HG02938 (cell line): ENCODE measurements around the gene USP37.

Source experiments
- ATAC-seq: cut with Tn5 transposase; IDR thresholded peaks from one replicate; pipeline ENCODE4 v1.9.1; 2021; ENCODE audit warnings: mild to moderate bottlenecking, moderate library complexity; ENCODE audit not compliant: unreplicated experiment

The USP37 gene

DNA sequence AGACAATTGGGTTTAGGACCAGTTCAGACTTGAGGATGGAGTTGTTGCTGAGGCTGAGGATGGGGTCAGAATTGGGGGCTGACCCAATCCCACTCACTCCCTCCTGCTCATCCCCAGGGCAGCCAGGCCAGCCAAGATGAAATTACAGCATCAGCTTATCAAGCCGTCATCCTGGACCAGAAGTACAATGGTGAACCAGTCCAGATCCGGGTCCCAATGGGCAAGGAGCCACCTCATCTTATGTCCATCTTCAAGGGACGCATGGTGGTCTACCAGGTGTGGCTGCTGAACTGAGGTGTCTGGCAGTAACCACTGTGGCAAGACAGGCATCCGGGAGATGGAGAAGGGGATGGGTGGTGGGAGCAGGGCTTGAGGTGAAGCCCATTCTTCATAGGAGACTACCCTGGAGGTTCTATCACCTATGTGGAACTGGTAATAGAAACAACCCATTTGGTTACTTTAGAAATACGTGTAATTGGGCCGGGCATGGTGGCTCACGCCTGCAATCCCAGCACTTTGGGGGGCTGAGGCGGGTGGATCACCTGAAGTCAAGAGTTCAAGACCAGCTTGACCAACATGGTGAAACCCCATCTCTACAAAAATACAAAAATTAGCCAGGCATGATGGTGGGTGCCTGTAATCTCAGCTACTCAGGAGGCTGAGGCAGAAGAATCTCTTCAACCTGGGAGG, 135.3 kb downstream of the USP37 start:
- no peak for ATAC-seq

DNA sequence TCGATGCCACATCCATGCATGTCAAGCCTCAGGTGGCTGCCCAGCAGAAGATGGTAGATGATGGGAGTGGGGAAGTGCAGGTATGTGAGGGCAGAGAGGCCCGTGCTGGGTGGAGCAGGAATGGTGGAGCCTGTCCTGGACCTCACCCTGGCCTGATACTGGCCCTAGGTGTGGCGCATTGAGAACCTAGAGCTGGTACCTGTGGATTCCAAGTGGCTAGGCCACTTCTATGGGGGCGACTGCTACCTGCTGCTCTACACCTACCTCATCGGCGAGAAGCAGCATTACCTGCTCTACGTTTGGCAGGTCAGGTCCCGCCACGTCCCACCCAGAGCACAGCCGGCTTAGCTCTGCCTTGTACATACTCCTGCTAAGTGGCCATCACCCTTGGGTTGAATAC, 136.3 kb downstream of the USP37 start:
- no peak for ATAC-seq

DNA sequence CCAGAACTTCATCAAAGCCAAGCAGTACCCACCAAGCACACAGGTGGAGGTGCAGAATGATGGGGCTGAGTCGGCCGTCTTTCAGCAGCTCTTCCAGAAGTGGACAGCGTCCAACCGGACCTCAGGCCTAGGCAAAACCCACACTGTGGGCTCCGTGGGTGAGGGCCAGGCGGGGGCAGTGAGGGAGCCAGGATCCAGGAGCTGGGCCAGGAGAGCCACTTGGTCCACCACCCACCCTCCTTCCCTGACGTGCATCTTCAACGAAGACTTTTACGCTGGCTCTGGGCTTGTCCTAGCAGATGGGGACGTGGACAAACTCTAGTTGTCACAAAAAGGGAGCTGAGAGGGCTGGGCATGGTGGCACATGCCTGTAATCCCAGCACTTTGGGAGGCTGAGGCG, 137.4 kb downstream of the USP37 start:
- no peak for ATAC-seq

DNA sequence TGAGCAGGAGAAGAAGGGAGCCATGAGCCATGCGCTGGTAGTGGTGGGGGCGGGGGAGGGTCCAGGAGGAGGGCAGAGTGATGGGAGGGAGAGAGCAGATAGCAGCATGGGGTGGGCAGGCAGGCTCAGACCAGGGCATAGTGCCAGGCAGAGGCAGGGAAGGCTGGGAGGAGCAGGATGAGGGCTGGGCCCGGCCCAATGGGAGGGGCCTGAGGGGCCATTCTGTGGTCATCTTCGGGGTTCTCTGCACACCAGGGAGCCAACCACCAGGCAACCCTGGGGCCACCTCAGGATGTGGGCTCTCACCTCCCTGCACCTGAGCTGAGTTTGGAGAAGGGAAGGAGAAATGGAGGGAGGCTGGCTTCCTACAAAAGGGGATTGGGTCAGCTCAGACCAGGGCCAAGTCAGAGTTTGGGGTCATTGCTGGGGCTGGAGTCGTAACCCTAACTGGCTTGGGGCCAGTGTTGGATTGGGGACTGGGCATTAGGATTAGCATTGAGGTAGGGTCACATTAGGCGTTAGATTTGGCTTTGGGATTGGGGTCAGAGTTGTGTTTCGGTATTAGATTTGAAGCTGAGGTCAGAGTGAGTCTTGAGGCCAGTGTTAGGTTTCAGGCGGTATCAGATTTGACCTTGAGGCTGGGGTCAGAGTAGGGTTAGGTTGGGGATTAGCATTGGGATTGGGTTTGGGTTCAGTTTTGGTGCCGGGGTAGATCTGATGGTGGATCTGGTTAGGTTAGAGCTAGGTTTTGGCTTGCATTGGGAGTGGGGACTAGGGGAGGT, 138.0 kb downstream of the USP37 start:
- ATAC-seq, result no peak

DNA sequence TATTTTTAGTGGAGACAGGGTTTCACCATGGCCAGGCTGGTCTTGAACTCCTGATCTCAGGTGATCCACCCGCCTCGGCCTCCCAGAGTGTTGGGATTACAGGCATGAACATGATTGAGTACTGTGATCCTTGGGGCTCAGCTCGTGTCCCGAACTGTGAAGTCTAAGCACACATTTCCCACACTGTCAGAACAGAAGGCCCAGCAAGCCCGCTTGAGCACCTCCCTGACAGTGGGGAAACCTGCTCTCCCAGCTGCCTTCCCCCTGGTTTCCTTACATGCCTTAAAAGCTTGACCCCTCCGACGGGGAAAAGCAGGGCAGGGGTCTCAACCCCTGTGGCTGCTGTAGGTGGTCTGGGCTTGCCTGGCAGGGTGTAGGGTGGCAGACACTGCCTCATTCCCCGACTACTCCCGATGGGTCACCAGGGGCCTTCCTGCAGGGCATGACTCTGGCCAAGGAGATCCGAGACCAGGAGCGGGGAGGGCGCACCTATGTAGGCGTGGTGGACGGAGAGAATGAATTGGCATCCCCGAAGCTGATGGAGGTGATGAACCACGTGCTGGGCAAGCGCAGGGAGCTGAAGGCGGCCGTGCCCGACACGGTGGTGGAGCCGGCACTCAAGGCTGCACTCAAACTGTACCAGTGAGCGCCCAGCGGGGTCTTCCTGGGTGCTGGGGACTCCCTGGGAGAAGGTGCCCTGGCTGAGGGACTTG, 139.1 kb downstream of the USP37 start:
- ATAC-seq, result no peak

DNA sequence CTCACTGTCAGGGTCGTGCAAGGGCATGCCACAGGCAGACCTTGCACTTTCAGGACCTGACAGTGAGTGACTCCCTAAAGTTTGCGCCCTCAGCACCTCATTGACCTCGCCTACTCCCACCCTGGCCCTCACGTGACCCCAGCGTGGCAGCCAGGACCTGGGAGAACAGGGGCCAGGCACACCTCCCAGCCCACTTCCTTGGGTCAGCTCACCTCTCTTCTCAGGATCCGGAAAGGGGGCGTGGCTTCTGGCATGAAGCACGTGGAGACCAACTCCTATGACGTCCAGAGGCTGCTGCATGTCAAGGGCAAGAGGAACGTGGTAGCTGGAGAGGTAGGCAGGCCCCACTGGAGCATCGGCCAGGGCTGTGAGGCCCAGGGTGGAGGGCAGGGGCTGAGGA, 140.4 kb downstream of the USP37 start:
- ATAC-seq, result no peak

DNA sequence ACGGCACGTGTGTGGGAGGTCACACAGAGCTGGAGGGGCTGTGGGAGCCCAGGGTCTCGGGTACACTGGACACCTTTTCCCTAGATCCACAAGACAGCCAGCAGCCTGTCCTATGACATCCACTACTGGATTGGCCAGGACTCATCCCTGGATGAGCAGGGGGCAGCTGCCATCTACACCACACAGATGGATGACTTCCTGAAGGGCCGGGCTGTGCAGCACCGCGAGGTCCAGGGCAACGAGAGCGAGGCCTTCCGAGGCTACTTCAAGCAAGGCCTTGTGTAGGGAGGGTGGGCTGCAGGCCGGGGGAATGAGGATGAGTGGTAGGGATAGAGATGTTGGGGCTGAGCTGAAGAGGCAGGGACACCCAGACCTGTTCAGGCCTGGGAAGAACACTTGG, 142.6 kb downstream of the USP37 start:
- ATAC-seq, result no peak

DNA sequence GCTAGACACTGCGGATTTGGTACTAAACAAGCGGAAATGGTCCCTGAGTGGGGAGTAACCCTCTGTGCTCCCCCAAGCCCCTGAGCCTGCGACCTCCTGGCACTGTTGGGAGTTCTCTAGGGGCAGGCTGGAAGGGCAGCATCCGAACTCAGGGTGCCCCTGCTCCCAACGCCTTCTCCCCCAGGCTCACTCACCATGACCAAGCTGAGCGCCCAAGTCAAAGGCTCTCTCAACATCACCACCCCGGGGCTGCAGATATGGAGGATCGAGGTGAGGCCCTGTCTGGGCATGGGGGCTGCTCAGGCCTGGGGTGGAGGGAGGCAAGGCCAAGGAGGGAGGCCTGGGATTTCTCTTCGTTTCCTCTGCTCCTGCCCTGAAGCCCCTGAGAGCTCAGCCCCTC, 144.6 kb downstream of the USP37 start:
- ATAC-seq, result no peak

DNA sequence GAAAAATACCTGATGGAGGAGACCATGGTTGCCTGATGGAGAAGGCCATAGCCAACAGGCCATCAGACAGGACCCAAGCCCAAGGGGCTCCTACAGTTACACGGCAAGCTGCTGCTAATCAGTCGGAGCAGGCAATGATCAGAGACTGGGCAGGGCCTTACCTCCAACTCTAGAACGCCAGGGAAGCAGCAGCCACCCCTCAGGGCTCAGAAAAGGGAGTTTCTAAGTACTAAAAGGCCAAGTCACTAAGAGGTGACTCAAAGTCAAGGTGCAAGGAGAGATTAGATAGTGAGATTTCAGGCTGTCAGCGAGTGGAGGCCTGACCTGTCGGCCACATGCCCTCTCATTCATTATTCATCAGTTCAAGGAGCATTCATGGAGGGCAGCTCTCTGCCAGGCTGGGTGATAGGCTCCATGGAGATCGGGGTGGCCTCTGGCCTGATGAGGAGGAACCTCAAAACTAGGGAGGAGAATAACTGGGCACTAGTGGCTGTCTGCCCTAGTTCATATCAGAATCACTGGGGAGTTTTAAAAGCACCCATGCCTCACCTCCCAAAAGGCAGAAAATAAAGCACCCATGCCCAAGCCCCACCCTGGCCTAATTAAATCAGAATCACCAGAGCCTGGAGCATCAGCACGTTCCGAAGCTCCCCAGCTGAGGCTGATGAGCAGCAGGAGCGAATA, 145.6 kb downstream of the USP37 start:
- no peak for ATAC-seq

DNA sequence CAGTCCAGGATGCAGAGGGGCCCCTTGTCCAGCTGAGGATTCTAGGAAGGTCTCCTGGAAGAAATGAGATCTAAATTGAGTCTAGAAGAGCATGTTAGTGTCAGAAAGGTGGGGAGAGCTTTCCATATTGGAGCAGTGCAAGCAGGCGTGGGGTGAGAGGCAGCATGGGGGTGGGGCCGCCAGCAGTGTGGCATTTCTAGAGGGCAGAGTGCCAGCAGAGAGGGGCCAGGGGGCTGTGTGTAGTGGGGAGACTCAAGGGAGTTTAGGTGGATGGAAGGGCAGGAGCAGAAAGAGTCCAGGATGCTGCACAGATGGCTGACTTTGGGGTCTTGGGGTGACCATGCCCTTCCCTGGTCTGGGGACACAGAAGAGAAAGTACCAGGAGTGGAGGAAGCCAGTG, 147.1 kb downstream of the USP37 start:
- no peak for ATAC-seq

DNA sequence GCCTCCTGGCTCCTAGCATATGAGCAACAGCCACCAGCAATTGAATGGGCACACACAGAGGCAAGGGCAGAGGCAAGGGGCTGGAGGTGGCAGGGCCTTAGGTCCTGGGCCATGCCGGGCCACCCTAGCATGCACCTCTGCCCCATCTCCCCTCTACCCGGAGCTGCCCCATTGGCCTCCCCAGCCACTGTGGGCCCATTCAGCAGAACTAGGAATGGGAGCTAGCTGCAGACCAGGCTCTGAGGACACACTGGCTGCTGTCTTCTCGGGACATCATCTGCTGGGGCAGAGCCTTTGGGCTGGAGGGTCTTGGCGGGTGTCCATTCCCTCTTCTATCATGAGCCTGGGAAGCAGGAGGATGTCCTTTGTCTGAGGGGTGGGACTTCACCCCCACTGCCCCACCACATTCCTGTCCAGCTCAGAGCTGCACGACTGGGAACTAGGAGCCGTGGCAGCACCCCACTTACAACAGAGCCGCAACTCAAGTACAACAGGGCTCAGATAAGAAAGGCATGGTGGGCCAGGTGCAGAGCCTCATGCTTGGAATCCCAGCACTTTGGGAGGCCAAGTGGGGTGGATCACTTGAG, 148.4 kb downstream of the USP37 start:
- ATAC-seq, result no peak

DNA sequence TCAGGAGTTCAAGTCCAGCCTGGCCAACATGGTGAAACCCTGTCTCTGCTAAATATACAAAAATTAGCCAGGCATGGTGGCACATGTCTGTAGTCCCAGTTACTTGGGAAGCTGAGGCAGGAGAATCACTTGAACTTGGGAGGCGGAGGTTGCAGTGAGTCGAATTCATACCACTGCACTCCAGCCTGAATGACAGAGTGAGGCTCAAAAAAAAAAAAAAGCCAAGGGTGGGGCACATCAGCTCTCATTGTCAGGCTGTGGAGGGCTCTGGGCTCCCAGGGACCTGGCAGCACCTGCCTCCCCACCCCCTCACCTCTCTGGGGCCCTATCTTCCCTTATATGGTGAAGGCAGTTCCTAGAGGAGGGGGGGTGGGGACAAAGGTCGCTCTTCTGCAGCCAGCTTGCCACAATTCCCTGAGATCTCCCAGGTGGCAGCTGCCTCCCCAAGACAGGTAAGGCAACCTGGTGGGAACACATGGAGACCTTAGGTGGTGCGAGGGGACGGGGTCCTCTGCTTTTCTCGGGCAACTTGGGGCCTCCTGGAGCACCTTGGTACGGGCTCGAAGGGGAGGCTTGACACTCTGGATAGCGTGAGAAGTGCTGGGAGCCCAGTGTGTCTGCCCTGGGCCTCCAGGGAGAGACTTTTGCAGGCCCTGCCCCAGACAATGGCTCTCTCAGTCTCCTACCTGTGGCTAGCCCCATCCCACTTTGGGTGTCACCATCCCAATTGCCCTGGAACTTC, 149.3 kb downstream of the USP37 start, which contains the start of gene VIL1:
TSS of gene VIL1 (plus strand) at position 407 of the 742 bp plus-strand sequence. CDS start 4,656 bp downstream, outside the sequence.
- no peak for ATAC-seq

DNA sequence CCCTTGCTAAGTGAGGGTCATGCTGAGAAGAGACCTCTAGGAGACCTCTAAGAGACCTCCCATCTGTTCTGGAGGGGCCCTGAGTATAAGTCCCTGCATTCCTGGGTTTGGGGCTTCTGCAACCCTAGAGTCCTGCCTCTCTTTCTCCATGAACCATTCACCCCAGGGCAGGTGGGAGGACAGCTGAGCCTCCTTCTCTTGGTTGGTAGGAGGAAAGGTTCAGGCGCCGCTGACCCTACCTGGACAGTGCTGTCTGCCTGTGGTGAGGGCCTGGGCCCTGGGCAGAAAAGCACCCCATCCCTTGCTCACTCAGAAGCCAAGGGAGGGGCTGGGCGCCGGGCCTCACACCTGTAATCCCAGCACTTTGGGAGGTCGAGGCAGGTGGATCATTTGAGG, 149.8 kb downstream of the USP37 start:
- no peak for ATAC-seq

DNA sequence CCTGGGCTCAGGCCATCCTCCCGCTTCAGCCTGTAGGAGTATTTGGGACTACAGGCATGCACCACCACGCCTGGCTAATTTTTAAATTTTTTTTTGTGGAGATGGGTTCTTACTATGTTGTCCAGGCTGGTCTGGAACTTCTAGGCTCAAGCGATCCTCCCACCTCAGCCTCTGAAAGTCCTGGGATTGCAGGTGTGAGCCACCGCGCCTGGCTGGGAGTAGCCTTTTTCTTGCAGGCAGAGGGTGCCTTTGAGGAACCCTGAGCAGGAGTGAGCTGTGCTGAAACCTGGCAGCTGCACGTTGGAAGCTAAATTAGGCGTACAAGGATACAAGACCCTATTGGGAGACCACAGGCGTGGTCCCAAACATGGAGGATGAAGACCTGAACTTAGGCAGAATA, 160.4 kb downstream of the USP37 start:
- no peak for ATAC-seq

DNA sequence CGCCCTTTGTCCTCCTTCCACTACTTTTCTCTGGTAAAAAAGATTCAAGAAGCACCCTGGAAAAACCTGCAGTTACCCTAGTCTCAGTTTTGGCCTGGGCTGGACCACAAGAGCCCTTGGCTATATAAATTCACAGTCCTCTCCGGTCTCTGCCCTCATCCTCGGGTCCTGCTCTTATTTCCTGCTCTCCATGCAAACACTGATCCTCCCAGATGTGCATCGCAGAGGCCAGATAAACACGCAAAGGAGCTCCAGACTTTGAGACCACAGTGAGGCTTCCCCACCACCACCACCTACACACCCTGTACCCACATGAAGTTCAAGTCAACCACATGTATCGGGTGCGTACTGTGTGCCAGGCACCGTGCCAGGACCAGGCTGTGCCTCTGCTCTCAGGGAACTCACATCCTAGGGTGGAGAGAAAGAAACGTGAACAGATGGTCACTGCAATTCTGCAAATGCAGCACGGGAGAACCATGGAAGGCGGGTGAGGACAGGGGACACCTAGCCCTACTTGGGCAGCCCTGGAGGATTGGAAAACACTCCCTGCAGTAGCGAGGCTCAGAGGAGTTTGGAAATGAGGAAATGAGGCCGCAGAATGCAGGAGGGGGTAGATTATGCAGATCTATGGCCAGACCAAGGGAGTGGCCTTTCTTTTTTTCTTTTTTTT, 161.1 kb downstream of the USP37 start:
- peak; percentile 4 for ATAC-seq

DNA sequence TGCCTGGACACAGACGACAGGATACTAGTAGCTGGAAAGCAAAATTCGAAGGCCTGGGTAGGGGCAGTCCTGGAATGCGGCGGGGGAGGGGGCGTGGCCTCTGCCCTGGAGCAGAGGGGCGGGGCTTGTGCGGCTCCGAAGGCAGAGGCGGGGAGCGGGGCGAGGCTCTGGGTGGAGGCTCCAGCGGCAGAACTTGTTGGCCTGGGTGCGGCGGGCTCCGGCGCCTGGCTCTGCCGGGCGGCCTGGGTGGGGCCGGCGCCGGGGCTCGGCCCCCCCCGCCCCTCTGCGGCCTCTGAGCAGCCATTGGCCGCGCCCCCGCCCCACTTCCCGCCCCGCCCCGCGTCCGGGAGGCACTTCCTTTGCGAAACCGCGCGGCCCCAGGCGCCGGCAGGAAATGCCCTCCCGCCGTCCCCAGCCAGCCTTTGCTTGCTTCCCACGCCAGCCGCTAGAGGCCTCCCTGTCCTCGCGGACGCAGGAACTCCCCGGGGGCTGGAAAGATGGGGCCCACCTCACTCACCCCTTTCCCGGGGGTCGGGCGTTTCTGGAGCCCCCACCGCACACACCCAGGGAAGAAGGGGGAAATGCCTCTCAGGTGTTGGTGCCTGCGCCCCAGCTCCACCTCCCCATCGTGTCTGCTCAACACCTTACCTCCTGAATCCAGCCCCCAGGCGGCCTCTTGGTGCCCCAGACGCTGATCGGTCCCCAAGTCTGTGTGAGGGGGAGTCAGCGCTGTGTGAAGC, 161.8 kb downstream of the USP37 start:
- ATAC-seq, result peak; percentile 71

DNA sequence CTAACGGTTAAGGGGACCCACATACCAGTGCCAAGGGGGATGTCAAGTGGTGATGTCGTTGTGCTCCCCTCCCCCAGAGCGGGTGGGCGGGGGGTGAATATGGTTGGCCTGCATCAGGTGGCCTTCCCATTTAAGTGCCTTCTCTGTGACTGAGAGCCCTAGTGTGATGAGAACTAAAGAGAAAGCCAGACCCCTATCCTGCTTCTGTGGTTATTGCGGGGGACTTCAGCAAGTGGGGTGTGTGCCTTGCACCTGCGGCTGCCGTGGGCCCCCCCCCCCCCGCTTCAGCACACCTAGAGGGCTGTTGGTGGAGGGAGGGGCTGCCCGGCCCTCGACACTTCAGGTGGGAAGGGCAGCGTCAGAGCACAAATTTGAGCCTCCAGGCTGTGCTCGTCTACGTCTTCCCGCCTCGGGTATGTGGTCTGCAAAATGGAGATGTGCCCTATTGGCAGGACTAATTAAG, 162.4 kb downstream of the USP37 start:
- peak; percentile 19 for ATAC-seq

DNA sequence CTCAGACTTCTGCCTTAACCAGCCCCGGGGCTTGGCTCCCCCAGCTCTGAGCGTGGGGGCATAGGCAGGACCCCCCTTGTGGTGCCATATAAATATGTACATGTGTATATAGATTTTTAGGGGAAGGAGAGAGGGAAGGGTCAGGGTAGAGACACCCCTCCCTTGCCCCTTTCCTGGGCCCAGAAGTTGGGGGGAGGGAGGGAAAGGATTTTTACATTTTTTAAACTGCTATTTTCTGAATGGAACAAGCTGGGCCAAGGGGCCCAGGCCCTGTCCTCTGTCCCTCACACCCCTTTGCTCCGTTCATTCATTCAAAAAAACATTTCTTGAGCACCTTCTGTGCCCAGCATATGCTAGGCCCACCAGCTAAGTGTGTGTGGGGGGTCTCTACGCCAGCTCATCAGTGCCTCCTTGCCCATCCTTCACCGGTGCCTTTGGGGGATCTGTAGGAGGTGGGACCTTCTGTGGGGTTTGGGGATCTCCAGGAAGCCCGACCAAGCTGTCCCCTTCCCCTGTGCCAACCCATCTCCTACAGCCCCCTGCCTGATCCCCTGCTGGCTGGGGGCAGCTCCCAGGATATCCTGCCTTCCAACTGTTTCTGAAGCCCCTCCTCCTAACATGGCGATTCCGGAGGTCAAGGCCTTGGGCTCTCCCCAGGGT, 162.9 kb downstream of the USP37 start:
- no peak for ATAC-seq
